Activated T-helper 9 cell treated with anti-CD3 and anti-CD28 coated beads, Interleukin-2, amount 50 U/mL, for 16 hours (primary cell): Measurements from ENCODE around the gene PRAMEF13.
"Not testable (repeated sequence)": the region's sequence is repeated elsewhere in the genome, so short reads cannot be mapped to it uniquely, and the experiment has no call there.

Experiments
- DNase-seq: peaks from one replicate; pipeline ENCODE4 v3.0.0-alpha.2; 2020; ENCODE audit warnings: low read depth

The PRAMEF13 gene, protein sequence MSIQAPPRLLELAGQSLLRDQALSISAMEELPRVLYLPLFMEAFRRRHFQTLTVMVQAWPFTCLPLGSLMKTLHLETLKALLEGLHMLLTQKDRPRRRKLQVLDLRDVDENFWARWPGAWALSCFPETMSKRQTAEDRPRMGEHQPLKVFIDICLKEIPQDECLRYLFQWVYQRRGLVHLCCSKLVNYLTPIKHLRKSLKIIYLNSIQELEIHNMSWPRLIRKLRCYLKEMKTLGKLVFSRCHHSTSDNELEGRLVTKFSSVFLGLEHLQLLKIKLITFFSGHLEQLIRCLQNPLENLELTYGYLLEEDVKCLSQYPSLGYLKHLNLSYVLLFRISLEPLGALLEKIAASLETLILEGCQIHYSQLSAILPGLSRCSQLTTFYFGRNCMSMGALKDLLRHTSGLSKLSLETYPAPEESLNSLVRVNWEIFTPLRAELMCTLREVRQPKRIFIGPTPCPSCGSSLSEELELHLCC

DNA sequence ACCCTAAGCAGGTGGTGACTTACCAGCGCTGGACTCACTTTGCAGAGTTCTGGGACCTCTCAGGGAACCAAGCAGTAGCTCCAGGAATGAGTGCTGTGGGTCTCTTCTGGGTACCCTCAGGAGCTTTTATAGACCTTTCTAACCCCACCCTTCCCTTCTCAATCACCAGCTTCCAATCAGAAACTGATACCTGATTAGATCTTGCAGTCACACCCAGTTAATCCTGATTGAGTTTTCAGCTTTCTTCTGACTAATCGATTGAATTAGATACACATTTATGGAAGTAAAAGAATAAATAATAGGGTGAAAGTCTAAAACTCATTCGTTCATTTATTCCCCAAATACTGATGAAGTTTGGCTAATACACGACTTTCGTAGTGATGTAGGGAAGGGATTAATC is at the start of gene PRAMEF13:
PRAMEF13 (minus strand) TSS at position 101 of the 400 bp plus-strand sequence. CDS start 1,820 bp downstream, outside the sequence.
- not testable (repeated sequence) for DNase-seq

DNA sequence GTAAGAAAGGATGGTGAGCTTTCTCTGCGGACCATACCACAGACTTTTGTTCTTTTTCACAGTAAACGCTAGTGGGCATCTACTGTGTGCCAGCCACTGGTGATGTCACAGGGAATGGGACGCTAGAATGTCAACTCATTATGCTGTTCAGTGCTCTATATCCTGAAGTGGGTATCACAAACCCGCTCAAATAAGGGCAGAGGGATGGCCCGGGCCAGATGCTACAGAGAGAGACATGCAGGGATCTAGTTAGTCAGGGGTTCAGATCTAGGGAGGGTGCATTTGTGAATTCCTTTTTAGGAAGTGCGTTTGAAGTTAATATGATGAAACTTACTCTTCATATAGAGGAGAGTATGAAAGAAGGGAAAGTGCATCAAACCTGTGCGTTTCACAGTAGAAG is 45.9 kb upstream of the PRAMEF13 start:
- DNase-seq = not testable (repeated sequence)

DNA sequence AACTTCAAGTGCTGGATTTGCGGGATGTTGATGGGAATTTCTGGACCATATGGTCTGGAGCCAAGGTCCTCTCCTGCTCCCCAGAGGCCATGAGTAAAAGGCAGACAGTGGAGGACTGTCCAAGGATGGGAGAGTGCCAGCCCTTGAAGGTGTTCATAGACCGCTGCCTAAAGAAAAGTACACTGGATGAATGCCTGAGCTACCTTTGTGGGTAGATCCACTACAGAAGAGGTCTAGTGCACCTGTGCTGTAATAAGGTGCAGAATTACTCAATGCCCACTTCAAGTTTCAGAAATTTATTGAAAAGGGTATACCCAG is 45.3 kb upstream of the PRAMEF13 start:
- not testable (repeated sequence) for DNase-seq

DNA sequence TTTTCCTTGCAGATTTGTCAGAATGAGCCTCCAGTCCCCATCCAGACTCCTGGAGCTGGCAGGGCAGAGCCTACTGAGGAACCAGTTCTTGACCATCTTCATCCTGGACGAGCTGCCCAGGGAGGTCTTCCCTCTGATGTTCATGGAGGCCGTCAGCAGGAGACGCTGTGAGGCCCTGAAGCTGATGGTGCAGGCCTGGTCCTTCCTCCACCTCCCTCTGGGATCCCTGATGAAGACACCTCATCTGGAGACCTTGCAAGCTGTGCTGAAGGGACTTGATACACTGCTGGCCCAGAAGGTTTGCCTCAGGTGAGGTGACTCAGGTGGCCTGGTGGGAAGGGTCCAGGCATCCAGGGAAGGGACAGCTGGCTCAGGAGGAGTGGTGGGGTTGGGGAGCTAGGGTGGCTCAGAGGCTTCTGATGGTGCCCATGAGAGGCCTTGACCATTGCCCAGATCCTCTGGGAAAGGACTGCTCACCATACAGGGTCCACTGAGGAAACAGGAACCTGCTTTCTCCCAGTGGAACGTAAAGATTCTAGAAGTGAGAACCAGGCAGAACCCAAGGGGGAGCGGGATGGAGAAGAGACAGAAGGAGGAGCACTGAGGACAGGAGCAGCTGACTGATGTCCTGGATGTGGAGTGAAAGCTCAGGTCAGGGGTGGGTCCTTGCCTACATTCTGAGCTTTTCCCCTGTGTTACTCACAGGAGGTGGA is 44.8 kb upstream of the PRAMEF13 start:
- DNase-seq = not testable (repeated sequence)

DNA sequence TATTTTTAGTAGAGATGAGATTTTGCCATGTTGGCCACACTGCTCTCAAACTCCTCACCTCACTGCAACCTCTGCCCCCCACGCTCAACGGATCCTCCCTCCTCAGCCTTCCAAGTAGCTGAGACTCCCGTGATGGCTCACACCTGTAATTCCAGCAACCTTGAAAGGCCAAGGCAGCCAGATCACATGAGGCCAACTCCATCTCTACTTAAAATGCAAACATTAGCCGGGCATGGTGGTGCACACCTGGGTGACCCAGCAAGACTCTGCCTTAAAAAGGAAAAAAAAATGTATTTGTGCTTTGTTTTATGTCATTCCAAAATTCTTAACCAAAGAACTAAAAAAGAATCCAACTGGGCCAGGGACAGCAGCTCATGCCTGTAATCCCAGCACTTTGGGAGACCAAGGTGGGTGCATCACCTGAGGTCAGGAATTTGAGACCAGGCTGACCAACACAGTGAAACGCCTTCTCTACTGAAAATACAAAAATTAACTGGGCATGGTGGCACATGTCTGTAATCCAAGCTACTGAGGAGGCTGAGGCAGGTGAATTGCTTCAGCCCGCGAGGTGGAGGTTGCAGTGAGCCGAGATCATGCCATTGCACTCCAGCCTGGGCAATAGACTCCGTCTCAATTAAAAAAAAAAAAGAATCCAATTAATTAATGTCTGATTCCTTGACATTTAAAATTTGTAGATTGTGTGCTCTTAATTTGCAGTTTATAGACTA is 42.5 kb upstream of the PRAMEF13 start:
- not testable (repeated sequence) for DNase-seq

DNA sequence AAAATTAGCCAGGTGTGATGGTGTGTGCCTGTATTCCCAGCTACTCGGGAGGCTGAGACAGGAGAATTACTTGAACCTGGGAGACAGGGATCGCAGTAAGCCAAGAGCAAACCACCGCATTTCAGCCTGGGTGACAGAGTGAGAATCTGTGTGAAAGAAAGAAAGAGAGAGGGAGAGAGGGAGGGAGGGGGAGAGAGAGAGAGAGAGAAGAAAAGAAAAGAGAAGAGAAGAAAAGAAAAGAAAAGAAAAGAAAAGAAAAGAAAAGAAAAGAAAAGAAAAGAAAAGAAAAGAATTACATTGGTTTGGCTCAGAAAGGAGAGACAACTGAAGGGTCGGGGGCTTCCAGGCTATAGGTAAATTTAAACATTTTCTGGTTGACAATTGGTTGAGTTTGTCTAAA is 38.4 kb upstream of the PRAMEF13 start:
- DNase-seq = not testable (repeated sequence)

DNA sequence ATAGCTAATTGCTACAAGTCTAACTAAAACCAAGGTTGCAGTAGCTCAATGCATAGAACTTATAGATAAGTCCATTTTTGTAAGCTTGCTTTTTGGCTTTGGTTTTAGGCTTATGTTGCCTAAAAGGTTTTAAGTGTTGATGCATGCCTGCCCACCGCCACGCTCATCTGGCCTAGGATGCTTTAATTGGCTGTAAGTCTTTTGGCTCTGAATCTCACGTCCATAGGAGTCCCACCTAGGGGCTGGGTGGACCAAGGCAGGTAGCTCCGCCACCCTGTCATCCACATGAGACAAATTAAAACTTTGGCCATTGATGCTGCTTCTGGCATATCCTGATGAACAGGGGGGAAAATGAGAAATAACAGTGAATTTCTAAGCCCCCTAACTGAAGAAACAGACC is 36.4 kb upstream of the PRAMEF13 start:
- DNase-seq = not testable (repeated sequence)

DNA sequence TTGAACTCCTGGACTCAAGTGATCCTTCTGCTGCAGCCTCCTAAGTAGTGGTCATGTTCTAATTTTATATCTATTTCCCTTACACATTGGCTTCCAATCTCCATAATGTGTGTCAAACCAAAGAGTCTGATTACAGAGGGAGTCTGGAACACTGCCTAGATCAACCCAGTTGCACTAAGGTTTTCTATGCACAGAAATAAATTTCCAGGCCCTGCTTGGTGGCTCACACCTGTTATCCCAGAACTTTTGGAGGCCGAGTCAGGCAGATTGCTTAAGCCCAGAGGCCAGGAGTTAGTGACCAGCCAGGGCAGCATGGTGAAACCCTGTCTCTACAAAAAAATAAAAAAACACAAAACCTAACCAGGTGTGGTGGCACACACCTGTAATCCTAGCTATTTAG is 32.8 kb upstream of the PRAMEF13 start:
- not testable (repeated sequence) for DNase-seq

DNA sequence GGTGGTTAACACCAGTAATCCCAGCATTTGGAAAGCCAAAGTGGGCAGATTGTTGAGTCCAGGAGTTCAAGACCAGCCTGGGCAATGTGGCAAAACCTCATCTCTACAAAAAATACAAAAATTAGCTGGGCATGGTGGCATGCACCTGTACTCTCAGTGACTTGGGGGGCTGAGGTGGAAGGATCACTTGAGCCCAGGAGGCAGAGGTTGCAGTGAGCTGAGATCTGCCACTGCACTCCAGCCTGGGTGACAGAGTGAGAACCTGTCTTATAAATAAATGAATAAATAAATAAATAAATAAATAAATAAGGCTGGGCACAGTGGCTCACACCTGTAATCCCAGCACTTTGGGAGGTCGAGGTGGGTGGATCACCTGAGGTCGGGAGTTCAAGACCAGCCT is 30.8 kb upstream of the PRAMEF13 start:
- not testable (repeated sequence) for DNase-seq

DNA sequence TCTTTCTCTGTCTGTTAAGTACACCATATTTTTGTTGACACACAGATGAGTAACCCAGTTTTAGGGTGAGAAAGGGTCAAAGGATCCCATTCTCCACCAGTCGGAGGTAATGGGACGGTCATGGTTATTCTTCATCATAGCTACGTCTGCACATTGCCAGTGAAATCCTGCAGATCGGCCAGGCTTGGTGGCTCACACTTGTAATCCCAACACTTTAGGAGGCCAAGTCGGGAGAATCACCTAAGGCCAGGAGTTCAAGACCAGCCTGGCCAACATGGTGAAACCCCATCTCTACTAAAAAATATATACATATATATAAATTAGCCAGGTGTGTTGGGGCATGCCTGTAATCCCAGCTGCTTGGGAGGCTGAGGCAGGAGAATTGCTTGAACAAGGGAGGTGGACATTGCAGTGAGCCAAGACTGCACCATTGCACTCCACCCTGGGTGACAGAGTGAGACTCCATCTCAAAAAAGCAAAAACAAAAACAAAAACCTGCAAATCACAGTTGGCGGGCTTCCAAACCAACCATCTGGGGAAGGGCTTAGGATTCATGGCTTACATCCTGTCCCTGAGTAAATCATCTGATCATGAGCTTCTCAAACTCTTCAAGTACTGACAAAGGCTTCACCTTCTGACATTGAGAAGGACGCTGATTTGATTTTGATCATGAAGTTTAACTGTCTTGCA is 30.0 kb upstream of the PRAMEF13 start:
- not testable (repeated sequence) for DNase-seq

DNA sequence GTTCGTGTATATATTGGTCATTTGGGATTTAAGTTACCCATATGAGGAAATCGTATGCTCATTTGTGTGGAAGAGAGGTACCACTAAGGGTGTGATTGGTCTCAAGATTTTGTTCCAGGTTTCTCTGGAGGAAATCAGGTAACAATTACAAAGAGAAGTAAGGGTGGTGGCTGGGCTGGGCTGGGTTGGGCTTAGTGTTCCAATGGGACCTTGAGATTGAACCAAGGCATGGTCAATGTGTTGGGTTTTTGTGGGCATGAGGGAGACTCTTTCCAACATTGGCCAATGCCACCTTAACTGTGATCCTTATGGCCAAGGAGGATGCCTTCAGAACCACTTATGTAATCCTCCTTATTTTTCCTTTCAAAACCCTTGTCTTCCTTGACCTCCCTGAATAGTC is 29.4 kb upstream of the PRAMEF13 start:
- not testable (repeated sequence) for DNase-seq

DNA sequence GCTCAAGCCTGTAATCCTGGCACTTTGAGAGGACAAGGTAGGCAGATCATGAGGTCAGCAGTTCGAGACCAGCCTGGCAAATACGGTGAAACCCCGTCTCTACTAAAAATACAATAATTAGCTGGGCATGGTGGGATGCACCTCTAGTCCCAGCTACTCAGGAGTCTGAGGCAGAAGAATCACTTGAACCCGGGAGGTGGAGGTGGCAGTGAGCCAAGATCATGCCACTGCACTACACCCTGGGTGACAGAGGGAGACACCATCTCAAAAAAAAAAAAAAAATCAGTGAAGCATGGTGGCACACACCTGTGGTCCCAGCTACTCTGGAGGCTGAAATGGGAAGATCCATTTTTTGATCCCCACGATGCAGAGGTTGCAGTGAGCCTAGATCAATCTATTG is 28.9 kb upstream of the PRAMEF13 start:
- DNase-seq = not testable (repeated sequence)

DNA sequence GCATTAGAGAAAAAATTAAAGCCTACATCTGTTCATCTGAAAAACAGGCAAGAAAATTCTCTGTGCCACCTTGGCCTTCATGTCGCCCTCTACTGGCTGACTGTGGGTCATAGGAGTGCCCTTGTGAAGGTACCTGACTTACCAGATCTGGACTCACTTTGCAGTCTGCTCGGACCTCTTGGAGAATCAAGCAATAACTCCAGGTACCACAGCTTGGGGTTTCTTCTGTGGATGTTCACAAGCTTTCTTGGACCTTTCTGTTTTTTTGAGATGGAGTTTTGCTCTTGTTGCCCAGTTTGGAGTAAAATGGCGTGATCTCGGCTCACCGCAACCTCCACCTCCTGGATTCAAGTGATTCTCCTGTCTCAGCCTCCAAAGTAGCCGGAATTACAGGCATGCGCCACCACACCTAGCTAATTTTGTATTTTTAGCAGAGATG is 27.2 kb upstream of the PRAMEF13 start:
- DNase-seq = no peak

DNA sequence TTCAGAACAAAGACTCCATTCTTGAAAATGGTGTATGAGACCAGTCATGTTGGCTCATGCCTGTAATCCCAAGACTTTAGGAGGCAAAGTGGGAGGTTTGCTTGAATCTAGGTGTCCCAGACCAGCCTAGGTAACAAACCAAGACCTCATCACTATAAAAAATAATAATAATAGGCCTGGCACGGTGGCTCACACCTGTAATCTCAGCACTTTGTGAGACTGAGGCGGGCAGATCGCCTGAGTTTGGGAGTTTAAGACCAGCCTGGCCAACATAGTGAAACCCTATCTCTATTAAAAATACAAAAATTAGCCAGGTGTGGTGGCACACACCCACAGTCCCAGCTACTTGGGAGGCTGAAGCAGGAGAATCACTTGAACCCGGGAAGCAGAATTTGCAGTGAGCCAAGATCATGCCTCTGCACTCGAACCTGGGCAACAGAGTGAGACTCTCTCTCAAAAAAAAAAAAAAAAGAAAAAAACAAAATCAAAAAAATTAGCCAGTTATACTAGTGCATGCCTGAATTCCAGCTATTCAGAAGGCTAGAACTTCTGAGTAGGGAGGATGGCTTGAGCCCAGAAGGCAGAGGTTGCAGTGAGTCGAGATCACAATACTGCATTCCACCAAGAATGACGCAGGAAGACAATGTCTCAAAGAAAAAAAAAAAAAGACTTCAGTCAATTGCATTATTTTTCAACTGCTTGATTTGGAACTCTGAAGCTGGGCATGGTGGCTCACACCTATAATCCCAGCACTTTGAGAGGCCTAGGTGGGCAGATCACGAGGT is 26.3 kb upstream of the PRAMEF13 start:
- not testable (repeated sequence) for DNase-seq

DNA sequence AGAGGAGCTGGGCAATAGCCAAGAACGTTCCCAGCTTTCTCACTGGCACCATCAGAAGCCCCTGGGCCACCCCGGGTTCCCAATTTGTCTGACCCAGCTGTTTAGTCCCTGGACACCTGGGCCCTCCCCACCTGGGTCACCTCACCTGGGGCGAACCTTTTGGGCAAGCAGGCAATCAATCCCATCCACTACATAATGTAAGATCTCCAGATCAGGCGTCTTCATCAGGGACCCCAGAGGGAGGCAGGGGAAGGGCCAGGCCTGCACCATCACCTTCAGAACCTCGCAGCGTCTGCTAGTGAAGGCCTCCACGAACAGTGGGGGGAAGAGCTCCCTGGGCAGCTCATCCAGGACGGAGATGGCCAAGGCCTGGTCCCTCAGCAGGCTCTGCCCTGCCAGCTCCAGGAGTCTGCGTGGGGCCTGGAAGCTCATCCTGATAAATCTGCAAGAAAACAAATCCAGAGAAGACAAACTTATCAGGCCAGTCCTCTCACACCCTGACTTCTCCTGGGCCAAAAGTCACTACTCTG is 24.5 kb upstream of the PRAMEF13 start, which contains the start of gene PRAMEF18:
PRAMEF18 (minus strand) TSS at position 480 of the 530 bp plus-strand sequence; CDS start at position 432, 48 bp downstream.
- DNase-seq = not testable (repeated sequence)

DNA sequence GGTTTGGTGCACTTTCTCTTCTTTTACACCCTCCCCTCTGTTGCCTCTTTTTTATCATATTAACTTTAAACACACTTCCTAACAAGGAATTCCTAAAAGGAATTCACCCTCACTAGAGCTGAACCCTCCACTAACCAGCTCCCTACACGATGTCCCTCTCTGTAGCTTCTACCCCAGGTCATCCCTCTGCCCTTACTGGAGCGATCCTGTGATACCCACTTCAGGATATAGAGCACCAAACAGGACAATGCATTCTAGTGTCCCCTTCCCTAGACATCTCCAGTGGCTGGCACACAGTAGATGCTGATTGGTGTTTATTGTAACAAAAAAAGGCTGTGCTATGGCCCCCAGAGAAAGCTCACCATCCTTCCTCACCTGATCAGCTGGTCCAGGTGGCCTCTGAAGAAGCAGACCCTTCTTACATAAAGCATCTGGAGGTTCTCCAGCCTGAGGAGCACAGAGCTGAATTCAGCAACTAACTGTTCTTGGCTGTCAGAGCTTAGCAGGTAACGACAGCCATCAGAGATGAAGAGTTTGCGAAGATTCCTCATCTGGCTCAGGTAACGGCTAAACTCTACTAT is 23.4 kb upstream of the PRAMEF13 start:
- DNase-seq = no peak

DNA sequence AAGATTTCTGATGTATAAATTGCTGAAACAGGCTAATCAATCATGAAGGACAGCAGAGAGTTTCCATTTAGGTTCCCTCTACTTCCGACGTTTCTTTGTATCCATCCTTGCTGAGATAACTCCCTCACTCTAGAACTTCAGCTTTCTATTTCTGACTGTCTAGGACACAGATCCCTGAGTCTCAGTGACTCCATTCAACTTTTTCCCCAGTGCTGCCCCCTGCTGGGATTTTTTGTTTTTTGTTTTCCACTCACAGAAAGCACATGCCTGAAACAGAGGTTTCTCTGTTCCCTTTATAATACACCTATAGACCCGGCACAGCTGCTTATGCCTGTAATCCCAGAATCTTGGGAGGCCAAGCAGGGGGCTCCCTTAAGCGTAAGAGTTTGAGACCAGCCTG is 21.6 kb upstream of the PRAMEF13 start:
- DNase-seq = not testable (repeated sequence)

DNA sequence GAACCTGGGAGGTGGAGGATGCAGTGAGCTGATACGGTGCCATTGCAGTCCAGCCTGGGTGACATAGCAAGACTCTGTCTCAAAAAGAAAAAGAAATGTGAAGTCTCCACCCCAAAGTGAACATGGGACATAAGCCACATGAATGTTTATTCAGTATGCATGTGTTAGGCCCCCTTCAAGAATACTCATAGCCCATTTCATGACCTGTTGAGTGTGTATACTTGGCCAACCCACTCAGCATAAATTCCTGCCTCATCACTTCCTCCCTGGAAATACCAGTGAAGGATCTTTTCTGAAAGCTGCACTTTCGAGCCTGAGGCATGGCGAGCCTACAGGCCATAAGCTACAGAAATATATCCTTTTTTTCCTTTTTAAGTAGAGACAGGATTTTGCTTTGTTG is 18.0 kb upstream of the PRAMEF13 start:
- DNase-seq = not testable (repeated sequence)

DNA sequence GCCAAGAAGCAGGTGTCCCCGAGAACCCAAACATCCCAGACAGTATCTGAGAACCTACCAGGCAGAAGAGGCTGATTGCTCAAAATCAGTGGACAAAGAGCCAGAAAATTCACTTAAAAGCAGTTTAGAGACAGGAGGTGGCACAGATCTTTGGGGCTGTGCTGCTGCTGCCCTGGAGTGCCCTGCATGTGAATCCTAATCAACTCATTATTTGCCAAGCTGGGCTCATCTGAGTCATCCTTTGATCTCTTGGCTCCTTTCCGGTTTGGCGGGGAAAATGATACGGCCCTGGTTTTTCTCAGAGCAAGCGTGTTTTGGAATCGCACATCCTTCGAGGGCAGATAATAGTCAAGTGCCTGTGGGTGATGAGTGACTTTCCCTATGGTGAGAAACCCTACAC is 15.4 kb upstream of the PRAMEF13 start:
- DNase-seq = not testable (repeated sequence)

DNA sequence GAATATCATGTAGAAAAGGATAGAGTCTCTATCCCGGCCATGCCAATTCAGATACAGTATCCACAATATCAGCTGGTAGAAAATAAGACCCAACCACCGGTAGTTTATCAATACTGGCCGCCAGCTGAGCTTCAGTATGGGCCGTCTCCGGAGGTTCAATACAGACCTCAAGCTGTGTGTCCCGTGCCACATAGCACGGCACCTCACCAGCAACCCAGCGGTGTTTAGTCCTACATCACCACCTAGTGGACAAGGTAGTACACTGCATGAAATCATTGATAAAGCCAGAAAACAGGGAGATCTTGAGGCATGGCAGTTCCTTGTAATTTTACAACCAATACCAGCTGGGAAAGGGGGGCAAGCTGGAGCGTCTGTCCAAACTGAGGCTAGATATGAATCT is 7.5 kb upstream of the PRAMEF13 start:
- not testable (repeated sequence) for DNase-seq
